CD1c-positive myeloid dendritic cell (primary cell): Measurements from ENCODE around the gene MBP.
A peak's percentile ranks its signal among the peaks of the same experiment; 100 is the strongest.

Experiments
- DNase-seq: peaks from one replicate; pipeline ENCODE4 v3.0.0-alpha.2; 2016; ENCODE audit errors: extremely low spot score

The MBP gene

DNA sequence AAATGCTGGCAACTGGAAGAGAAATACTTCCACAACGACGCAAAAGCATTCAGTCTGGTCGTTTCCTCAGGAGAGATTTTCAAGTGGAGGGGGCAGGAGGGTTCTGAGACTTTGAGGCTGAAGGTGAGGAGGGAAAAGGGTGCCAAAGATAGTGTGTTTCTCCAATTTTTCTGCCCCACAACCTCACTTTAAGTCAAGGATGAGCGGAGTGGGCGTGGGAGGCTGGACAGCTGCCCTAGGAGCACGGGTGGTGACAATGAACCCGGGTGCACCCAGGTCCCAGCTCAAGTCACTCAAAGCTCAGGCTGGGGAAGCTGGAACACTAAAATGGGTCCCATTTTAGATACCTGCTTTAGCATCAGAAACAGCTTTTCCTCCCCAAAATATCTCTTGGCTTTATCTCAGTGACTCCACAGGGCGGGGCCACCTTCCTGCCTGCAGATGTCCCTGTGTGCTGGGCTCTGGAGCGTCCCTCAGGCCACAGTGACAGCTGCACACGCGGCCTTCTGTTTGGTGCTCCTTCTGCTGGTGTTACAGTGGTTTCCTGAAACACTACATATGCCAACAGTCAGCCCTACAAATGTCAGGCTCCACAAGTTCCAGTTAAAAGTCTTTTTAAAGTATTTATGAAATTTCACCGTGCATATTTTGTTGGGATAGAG, 1.4 kb upstream of the MBP start:
- DNase-seq: peak; percentile 61

DNA sequence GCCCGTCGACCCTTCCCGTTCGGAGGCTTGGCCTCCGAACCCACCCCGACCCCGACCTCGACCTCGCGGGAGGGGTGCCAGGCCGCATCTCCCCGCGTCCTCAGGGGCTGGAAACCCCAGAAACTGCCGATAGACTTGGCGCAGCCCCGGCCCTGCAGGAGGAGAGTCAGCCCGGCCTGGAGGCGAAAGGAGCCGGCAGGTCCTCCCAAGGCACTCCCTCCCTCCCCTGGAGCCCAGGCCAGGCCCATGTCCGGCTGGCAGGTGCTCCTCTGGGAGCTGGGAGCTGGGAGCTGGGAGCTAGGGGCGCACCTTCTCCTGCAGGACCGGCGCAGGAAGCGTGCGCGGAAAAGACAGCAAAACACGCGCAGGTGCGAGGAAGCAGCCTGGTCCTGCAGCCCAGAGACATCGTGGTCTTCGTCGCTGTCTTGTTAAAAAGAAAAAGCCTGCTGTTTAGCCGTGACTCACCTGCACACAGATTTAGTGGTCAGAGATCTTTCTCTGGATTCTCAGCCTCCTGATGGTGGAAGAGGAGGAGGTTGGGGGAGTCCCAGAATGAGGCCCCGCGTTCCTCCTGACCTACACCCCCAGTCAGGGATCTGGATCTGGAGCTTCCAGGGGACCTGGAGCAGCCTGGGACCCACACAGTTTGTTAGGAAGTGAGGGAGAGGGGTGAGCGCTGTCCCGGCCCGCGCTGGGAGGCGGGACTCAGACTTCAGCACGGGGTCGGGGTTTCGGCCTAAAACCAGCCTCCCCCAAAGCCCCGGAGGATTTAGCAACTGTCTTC, 660 bp upstream of the MBP start:
- peak; percentile 53 for DNase-seq

DNA sequence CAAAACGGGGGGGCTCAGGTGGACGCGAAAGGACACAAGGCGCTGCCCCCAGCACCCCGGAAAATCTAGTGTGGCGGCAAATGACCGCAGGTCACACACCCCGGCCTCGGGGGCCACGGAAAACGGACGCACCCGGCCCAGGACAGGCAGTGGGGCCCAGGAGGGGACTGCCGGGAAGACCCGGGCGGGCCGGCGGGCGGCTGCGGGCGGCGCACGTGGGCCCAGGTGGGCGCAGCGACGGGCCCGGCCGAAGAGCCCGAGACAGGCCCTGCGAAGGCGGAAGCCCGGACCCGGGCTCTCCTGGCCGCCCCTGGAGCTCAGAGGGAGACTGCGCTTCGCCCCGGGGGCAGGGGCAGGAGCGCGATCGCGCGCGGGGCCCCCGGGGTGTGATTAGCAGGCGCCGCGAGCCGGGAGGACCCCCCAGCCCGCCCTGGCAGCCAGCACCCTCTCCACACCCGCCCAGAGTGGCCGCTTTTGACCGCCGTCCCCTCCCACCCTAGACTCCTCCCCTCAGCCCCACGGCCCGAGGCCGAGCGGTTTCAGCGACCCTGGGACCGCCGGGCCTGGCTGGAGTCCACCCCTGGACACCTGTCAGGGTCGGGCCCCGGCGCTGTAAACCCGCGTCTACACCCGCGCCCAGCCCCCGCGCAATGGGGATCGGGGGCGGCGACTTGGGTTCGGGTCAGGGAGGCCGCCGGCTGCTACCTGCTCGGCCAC, 773 bp downstream of the MBP start:
- peak; percentile 68 for DNase-seq

DNA sequence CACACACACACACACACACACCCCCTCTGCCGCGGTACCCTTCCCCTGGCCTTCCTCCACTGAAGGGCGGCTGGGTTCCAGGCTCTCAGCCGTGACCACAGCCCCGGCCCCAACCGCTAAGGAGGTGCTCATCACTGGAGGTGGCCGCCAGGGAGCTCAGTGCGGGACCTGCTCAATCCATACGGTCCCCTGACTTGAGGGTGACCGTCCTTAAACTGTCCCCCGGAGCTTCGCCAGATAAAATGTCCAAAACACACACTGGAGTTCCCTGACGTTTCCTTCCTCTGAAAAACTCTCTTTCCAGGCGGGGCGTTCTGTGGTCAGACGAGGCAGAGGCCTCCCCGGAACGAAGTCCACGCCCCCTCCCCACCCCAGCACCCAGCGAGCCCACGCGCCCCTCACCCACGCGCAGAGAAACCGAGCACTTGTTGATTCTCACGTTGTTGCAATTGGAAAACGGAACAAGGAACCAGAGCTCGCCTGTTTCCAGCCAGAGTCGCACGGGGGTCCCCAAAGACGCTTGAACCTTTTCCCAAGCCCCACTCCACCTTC, 1.4 kb downstream of the MBP start:
- DNase-seq: peak; percentile 96

DNA sequence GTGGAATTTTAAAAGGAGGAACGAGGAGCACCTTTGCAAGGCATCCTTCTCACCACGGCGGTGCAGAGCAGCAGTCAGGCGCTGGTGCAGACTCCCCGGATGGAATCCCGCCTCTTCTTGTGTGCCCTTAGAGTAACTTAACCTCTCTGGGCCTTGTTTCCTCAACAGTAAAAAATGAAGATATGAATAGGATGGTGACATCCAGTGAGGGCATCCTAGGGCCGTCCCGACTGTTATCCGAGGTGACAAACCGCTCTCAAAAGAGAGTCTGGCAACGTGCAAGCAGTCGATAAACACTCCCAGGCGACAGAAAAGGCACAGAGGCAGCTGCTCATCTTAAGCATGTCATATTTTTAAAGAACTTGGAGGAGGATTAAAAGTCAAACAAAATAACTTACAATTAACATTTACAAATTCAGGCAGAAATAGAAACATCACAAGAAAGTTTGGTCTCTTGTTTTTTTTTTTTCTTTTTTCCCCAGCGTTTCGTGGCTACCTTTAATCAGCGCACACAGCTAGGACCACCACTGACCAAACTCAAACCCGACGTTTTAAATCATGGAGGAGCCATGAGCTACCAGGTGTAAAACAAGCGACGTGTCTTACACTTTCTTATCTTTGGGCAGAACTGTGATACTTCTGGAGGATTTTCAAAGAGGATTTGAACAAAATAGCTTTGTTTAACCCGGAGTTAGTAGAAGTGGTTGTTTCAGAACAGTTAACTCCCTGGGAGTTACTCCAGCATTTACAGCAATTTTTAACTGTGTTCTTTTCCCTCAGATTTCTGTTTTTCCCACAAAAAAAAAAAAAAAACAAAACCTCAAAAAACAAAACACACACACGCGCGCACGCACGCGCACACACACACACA, 2.1 kb downstream of the MBP start:
- DNase-seq: peak; percentile 45

DNA sequence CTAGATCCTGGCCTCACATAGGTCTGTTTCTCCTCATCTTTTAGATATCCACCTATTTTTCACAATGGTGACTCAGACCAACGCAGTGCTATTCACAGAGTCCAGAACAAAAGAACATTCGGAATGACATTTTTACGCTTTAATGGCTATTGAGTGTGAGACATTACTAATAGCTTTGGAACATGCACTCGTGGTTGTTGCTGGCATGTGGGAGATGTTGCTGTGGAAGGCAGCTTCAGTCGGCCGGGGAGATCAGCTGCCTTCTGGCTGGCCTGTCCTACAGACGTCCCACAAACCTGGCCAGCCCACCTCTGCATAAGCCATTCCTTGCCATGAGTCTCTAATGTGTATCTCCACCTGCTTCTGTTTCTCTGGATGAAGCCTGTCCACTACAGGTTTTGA, 3.4 kb downstream of the MBP start:
- no peak for DNase-seq

DNA sequence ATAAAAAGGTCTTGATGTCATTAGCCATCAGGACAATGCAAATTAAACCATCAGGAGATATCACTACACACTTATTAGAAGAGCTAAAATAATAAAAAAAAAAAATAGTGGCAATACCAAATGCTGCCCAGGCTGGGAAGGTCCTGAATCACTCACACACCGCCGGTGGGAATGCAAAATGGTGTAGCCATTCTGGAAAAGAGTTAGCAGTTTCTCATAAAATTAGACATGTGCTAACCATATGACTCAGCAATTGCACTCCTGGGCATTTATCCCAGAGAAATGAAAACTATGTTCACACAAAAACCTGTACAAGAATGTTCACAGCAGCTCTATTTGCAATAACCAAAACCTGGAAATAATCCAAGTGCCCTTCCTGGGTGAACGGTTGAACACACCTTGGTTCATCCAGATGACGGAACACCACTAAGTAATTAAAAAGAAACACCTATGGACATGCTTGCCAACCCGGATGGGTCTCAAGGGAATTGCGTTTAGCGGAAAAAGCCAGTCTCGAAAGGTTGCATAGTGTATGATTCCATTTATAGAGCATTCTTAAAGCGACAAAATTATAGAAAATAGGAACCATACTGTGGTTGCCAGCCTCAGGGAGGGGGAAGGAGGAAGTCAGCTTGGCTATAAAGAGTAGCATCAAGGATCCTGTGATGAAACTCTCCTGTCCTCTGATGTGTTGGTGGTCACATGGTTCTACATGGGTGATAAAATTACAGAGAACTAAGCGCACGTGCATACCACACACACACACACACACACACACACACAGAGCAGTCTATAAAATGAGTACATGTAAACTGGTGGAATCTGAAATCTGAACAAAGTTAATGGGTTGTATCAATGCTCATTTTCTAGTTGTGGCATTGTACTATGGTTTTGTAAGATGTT, 4.6 kb downstream of the MBP start:
- DNase-seq: peak; percentile 93

DNA sequence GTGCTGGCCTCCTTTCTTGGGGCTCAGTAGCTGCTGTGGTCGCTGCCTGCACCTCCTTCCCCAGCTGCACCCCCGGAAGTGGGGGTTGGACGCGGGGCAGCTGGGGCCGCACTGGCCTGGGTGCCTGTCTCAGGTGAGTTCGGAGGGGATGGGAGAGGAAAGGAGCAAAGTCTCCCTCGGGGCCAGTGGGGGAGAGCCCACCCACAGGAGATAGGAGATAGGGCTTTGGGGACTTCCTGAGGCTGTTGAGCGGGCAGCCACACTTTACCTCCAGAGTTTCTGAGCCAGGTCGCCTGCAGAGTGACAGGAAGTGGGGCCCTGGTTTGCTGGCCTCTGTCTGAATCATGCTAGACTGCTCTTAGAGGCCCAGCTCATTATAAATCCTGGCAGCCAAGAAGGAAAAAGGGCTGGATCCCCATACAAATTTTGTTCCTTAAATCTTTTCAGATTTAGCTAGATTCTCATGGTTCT, 8.1 kb downstream of the MBP start:
- peak; percentile 71 for DNase-seq

DNA sequence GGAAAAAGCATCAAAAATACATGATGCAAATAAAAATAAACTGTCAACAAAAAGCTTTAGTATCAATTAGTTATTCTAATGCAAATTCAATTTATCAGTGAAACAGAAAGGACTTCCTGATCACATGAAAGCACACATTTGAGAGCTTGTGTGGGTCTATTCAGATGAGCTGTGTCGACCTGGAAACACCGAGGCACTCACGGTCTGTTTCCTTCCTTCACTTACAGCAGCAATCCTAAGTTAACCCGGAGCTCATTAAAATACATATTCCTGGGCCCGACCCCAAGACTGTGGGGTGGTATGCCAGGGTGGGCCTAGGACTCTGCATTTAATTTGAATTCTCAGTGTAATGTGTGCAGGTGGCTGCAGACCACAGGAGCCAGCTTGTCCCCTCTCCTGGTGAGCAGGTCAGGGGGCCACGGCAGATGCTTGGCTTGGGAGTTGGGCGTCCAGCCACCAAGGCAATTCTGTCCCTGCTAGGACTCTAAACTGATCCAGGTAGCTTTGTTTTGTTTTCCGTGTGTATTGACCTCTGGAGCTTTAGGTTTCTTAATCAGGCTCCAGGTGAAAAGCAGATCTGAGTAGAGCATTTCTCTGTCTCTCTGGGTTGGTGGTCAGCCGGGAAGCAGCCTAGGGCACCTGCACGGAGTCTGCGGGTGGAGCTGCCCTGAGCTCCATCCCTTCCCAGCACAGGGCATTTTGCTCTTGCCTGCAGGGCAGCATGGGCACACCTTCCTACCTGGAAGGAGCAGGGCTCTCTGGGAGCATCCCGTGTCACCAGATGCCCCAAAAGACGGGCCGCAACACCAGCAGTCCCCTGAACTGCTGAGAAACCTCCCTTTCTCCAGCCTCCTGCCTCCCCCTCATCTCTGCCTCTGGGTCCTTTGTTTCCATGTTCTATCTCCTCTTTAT, 9.0 kb downstream of the MBP start:
- no peak for DNase-seq

DNA sequence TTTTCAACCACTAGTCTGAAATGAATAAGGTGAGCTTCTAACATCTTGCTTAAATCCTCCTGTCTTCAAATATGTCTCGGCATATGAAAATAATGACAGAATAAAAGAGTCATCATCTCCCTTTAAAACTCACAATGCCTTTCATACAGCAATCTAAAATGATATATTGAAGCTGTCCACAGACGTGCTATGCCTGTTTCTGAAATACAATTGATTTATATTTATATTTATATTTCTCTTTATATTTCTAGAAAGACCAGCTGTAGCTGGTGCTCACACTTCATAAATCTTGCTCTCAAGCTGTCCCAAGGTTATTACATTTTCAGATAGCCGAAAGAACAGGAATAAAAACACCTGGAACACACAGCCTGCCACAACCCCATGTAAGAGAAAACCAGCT, 11.1 kb downstream of the MBP start:
- no peak for DNase-seq

DNA sequence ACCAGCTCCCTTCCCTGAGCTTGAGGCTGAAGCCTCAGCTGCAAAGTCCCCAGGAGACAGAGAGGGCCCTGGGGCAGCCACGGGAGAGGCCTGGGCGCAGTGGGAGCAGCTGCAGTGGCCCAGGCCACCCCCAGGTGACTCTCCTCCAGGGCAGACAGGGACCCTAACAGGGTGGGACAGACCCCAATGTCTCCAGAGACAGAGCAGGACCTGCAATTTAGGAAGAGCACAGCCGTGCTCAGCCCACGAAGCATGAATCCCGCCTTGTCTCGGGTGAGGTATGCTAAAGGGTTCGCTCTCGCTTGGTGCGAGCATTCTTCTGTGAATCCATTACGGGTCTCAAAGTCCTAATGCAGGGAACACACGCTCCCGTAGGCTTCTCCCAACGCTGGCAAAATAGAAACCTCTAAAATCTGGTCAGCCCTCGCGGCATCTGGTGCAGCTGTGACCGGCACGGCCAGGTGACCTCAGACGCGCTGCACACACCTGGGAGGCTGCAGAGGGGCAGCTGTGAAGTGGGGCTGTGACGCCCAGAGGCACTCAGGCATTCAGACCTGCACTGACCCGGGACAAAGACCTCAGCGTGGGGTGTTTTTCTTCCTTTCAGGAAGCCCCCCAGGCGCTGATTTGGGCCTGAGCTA, 12.6 kb downstream of the MBP start:
- DNase-seq: no peak

DNA sequence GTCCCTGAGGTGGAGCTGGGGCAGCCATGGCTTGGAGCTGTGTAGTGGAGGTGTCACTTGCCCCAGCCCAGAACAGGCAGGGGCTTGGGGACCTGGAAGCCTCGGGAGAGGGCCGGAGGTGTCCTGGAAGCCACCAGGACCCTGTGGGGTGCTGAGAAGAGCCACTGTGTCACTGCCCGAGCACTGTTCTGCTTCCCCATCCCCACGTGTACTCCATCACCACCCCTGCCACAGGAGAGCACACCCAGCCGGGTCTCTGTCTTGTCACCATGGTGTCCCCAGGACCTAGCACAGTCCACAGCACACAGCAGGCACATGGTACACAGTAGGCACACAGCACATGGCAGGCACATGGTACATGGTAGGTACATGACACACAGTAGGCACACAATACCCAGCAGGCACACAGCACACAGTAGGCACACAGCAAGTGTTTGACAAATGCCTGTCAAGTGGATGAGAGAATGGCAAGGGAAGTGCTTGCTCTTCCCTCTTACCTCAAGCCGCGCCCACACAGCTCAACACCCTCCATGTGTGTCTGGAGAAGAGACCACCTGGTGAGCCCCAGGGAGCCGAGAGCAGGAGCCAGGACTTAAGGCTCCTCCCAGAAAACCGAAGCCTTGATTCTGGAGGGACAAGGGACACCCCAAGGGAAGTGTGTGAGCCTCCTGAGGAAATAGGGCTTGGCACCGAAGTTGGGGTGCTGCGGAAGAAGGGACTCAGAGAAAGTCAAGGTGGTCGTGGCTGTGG, 13.3 kb downstream of the MBP start:
- DNase-seq: no peak

DNA sequence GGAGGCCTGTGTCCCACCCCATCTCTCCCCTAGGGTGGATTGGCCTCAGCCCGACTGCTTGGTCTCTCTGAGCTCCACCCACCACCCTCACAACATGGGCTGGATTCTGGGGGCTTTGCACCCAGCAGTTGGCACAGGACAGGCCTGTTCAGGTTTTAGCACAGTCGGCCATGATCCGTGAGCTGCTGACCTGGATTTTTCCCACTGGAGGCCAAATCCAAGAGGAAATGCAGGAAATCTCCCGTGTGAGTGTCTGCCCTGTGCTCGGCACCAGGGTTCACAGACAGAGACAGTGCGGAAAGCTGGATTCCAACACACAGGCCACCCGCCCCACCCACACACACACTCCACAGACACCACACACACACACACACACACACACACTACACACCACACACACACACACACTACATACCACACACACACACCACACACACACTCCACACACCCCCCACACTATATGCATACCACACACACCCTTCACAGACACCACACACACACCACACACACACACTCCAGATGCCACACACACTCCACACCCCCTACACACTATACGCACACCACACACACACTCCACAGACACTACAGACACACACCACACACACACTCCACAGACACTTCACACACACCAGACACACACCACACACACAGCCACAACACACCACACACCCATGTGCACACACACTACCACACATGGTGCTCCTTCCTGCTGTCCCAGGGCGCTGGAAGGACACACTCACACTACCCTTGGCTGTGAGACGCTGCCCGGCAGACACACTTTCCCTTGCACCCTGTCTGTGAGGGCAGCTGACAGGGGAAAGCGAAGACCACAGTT, 14.1 kb downstream of the MBP start:
- DNase-seq: no peak

DNA sequence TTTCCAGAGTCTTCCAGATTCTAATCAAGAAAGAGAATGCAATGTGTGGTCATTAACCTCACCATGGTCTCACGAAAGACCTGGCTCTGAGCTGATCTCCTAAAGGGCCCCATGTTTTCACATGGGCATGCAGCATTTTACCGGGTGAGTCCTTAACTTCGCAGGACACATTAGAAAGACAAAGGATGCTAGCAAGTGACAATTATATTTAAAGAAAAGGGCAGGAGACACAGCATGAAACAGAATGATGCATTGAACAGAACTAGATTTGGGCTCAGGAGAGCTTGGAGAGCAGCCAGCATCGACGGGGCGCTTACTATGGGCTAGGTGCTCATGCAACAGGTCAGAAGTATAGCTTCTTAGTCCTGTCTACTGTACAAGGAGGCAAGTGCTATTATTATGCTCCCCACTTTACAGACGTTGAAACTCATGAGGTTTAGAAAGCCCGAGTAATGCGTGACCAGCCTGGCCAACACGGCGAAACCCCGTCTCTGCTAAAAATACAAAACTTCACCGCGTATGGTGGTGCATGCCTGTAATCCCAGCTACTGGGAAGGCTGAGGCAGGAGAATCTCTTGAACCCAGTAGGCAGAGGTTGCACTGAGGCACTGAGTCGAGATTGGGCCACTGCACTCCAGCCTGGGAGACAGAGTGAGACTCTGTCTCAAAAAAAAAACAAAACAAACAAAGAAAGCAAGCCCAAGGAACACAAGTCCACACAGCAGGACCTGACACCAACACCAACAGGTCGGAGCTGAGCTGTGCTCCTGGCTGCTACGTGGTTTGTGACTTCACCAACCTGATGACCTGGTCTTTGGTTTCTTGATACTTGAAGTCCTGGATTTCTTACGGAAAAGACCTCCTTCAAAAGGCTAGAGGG, 16.1 kb downstream of the MBP start:
- DNase-seq: no peak

DNA sequence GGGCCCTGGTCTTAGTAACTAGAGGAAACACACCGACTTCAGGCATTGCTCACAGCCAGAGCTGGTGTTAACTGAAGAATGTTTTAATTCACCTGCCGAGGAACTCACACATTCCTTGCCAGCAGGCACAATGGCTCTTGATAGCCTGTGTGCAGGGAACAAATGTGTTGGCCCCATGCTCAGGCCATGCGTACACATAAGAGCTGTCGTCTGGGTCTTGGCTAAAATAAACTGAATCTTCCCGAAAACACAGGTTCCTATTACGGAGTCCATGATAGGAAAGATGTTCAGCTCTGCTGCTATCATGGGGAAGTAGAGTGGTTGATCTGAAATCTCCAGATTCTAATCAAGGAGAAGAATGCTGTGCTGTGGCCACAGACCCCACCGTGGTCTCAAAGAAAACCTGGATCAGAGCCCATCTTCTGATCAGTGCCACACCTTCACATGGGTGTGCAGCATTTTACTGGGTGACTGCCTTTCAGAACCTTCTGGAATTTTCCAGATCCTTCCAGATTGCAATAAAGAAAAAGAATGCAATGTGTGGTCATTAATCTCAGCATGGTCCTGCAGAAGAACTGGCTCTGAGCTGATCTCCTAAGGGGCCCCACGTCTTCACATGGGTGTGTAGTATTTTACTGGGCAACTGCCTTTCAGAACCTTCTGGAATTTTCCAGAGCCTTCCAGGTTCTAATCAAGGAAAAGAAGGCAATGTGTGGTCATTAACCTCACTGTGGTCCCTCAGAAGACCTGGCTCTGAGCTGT, 17.2 kb downstream of the MBP start:
- peak; percentile 21 for DNase-seq
